Jurkat, Clone E6-1 (cell line): Measurements from ENCODE around the gene DNAJC17.

Experiments
- DNase-seq: peaks from one replicate; pipeline ENCODE4 v3.0.0-alpha.2; 2011; ENCODE audit warnings: low read depth, low spot score
- H3K4me3 ChIP-seq: 2 replicates; pipeline ENCODE4 v1.5.1; 2011; ENCODE audit warnings: mild to moderate bottlenecking, low read length, control low read depth, moderate library complexity

DNAJC17 gene

GRCh38 chr15:40770147-40770721 is 37.0 kb downstream of the DNAJC17 start:
- H3K4me3 ChIP-seq = no peak overlapping the region
- no peak for DNase-seq

GRCh38 chr15:40769274-40770146 is 37.8 kb downstream of the DNAJC17 start, which contains the start of gene C15orf62:
Gene C15orf62 (plus strand): TSS chr15:40769980. CDS start chr15:40770496, 516 bp downstream.
- peak; percentile 87 for DNase-seq
- no peak within 1 kb of the TSS for H3K4me3 ChIP-seq

- DNase-seq = no peak
- H3K4me3 ChIP-seq = no peak overlapping the region
Observed at GRCh38 chr15:40768521-40769273, 38.6 kb downstream of the DNAJC17 start.

GRCh38 chr15:40767838-40768500 is 39.3 kb downstream of the DNAJC17 start:
- no peak overlapping the region for H3K4me3 ChIP-seq
- no peak for DNase-seq

- H3K4me3 ChIP-seq = no peak overlapping the region
- no peak for DNase-seq
Observed at GRCh38 chr15:40766906-40767837, 40.1 kb downstream of the DNAJC17 start.

GRCh38 chr15:40766194-40766815 is 41.0 kb downstream of the DNAJC17 start:
- H3K4me3 ChIP-seq = no peak overlapping the region
- DNase-seq = no peak

- no peak for DNase-seq
- peak overlapping the region; percentile 56 for H3K4me3 ChIP-seq
Observed at GRCh38 chr15:40764629-40765103, 42.6 kb downstream of the DNAJC17 start.

GRCh38 chr15:40763801-40764628 is 43.3 kb downstream of the DNAJC17 start, which contains the start of gene GCHFR:
Gene GCHFR (plus strand): TSS chr15:40764068. CDS start chr15:40764181, 113 bp downstream.
- H3K4me3 ChIP-seq = peak within 1 kb of the TSS; percentile 56
- no peak for DNase-seq

GRCh38 chr15:40762919-40763800 is 44.1 kb downstream of the DNAJC17 start:
- no peak for DNase-seq
- peak overlapping the region; percentile 56 for H3K4me3 ChIP-seq

- H3K4me3 ChIP-seq = no peak overlapping the region
- no peak for DNase-seq
Observed at GRCh38 chr15:40759961-40760360, 47.3 kb downstream of the DNAJC17 start.

- DNase-seq = no peak
- no peak overlapping the region for H3K4me3 ChIP-seq
Observed at GRCh38 chr15:40756938-40757337, 50.3 kb downstream of the DNAJC17 start.

- H3K4me3 ChIP-seq = peak overlapping the region; percentile 95
- no peak for DNase-seq
Observed at GRCh38 chr15:40755812-40756208, 51.5 kb downstream of the DNAJC17 start.

GRCh38 chr15:40754883-40755811 is 52.1 kb downstream of the DNAJC17 start, which contains the start of gene RMDN3:
Gene RMDN3 (minus strand): TSS chr15:40755254. CDS start chr15:40754783, 471 bp downstream.
- peak within 1 kb of the TSS; percentile 95 for H3K4me3 ChIP-seq
- peak; percentile 88 for DNase-seq

GRCh38 chr15:40754574-40754882 is 52.7 kb downstream of the DNAJC17 start:
- DNase-seq = no peak
- H3K4me3 ChIP-seq = peak overlapping the region; percentile 95

GRCh38 chr15:40751745-40752144 is 55.5 kb downstream of the DNAJC17 start:
- no peak overlapping the region for H3K4me3 ChIP-seq

More at GRCh38 chr15:40751745-40752144, 55.5 kb downstream of the DNAJC17 start:
- DNase-seq = no peak
